GM21528 (cell line): ENCODE data around the gene ETNK2.
"Not testable (repeated sequence)": the region's sequence is repeated elsewhere in the genome, so short reads cannot be mapped to it uniquely, and the experiment has no call there.

Source experiments
- ATAC-seq: cut with Tn5 transposase; IDR thresholded peaks from one replicate; pipeline ENCODE4 v1.9.1; 2021; ENCODE audit warnings: mild to moderate bottlenecking, moderate library complexity; ENCODE audit not compliant: unreplicated experiment, low FRiP score

The ETNK2 gene

DNA sequence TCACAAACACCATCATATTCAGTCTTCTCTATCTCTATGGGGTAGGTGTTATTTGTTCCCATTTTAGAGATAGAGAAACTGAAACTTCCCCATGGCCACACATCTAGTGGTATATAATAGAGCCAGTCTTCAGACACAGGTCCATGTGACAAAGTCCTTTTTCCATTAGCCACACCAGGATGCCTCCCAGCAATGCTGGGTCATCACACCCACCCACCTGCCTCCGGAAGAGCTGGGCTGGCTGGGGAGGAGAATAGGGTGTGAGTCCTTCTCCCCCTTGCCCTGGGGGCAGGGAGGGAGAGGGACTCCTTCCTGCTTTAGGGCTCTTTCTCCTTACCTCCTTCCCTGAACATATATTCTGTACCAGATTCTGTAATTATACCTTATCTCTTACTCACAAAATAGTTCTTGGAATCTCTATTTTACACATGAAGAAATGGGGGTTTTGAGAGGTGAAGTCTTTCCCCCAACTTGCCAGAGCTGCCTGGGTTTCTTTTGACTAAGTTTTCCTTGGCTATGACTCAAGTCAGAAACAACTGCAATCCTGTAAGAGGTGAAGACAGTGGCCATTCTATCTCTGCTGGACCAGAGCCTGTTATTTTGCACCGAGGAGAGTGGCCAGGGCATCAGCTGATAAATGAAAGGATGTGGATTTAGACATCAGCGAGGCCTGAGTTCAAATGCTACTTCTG lies 49.0 kb downstream of the ETNK2 start:
- no peak for ATAC-seq

DNA sequence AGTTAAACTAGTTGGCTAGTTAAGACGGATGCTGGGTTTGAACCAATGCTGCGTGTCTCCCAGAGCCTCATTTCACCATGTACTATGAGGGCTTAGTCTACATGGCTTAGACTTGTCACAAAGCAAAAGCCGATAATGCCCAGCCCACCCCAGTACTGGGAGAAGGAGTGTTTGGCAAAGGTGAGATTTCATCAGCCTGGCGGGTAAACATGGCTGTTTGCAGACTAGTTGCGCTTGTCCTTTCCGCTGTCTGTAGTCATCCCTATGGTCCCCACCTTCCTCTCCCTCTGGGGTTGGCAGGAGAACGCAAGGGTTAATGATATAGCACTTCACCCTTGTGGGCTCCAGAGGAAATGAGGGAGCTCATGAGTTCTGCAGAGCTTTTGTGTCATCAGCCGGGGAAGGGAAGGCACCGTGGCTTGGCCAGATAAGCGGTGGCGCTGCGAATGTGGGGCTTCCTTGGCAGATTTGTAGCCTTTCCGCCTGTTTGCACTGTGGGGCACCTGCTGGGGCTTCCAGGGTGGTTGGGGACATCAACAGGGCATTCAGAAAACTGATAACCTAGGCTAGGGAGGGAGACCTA lies 49.7 kb downstream of the ETNK2 start:
- ATAC-seq, result no peak

DNA sequence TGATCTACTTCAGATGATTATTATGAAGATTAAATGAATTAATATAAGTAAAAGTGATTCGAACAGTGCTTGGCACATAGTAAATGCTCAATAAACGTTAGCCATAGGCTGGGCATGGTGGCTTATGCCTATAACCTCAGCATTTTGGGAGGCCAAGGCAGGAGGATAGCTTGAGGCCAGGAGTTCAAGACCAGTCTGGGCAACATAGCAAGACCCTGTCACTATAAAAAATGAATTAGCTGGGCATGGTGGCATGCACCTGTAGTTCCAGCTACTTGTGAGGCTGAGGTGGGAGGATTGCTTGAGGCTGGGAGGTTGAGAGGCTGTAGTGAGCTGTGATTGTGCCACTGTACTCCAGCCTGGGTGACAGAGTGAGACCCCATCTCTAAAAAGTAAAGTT lies 52.1 kb downstream of the ETNK2 start:
- ATAC-seq, result not testable (repeated sequence)

DNA sequence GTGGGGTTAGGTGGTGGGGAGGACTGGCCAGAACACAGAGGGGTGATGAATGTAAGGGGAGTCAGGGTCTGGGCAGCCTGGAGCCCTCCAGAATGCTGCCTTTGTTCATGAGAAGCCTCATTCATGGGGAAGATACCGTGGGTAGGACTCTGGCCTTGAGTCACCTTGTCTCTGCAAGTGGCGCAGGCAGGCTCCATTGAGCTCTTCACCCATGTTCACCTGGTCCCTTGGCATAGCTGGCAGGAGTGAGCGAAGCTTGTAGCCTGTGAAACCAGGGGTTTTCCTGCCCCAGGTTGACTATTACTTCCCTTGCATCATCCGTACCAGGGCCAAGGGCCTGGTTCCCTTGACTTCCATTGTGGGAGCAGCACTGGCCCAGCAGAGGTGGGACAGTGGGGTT lies 53.2 kb downstream of the ETNK2 start:
- ATAC-seq, result no peak

DNA sequence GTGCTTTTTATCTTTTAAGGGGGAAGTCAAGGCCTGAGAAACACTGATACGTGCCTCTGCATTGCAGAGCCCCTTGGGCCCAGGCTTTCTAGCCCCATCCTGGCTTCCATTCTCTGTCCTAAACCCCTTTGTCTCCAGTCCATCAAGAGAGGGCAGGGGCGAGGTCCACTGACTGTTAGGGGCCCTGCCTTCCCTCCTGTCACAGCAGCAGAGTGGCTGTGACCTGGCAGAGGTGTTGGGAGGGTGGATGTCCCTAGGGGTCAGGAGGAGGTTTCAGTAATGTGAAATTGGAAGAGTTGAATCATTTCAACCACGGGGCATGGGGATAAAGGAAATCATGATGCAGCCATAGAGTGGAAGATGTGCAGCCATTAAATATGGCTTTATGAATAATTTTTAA lies 54.9 kb downstream of the ETNK2 start:
- ATAC-seq, result no peak

DNA sequence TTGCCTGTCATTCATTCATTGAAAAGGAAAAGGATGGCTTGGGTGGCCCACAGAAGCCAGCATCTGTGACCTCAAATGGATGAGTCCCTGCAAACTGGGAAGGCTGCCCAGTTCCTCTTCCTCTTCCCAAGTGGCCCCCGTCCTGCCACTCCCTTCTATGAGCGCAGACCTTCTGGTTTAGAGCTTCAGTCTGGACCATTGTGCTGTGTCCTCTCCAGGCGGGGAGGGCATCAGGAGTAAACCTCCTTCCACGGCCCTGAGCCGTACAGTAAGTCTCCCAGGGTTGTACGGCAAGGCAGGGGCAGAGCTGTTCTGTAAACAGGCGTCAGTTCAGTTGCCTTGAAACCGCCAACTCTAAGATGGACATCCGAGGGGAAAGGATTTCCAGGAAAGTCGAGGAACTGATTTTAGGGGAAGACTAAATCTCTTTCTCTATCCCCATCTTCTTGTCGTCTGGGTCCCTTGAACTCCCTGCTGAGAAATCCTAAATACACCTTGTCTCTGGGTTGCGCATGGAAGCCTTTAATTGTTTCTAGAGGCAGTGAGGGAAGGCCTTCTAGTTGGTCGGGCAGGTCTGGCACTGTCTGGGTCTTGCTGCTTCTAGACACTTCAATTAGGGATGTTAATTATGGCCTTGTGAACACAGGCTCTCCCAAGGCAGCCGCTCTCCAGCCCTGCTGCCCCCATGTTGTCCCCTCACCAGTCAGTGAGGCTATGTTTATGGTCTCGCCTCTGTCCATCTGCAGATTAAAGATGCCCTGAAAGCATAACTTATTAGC lies 56.8 kb downstream of the ETNK2 start:
- ATAC-seq, result no peak

DNA sequence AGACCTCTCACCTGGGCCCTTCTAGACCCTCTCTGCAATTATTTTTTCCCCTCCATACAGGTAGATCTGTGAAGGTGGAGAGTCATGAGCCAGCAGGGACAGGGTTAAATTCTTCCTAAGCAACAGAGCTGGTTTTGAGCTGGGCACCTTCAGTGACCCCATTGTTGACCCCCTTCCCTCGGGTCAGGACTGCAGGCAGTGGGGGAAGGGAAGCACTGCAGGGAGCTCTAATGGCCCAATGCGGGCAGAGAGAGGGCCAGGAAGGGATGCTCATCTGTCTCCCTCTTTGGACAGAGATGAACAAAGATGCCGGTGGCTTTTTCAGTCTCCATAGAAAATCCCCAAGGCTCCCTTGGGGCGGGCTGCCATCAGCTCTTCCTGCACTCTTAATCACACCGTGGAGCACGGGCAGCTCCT lies 57.5 kb downstream of the ETNK2 start:
- ATAC-seq, result no peak

DNA sequence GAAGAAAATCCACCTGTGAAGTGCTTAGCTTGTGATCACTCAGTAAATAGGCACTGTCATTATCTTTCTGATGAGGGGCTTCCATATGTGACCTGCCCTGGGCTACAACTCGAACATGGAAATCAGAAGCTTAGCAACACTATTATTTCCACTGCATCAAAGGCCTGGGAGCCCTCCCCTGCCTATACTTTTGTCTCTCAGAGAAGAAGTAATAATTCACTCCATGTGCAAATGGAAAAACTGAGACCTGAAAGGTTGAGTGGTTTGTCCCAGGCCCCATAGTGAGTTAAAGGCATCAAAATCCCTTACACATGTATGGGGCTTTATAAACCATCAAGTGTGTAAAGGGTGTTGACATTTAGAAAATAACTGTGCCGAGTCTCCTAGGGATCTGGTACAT lies 58.1 kb downstream of the ETNK2 start:
- no peak for ATAC-seq

DNA sequence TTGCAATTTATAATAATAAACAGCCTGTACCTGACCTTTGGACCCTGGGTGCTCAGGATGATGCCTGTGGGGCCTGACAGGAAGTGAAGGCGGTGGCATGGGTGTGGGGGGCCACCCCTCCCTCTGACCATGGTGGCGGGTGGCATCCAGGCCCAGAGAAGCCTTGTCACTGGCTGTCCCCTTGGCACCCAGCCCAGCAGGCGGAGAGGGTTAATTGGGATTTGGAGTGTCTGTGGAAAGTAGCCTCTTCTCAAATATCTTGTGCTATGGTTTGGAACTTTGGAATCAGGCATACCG lies 58.5 kb downstream of the ETNK2 start:
- no peak for ATAC-seq

DNA sequence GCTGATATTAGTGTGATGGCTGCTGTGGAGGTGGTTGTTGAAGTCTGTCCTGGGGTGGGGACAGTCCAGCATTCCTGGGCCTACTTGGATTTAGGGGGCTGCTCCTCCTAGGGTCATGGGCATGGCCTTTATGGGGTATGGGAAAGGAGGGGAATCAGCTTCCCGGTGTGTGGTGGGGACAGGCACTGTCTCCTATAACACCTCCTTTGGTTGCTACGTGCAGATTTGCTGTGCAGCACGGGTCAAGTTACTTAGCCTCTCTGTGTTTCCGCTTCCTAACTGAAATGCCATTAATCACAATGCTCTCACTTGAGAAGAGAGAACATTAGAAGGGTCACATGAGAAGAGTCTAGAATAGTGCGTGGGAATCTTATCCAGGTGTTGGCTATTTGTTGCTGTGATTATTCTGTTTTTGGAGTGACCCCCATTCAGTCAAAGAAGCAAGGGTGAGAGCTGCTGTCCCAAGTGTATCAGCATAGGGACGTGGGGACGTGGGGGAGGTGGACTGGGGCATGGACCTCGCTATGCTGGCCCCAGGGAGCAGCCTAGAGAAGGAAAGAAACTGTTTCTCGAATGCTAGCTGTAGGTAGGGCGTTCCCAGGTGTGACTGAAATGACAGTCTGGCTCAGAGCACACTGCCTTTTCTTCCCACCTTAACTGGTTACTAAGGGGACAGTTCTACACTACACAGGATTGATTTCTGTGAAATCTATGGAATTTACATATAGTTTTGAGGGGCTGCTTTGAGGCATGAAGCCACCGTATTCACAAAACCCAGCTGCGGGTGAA lies 59.0 kb downstream of the ETNK2 start:
- no peak for ATAC-seq

DNA sequence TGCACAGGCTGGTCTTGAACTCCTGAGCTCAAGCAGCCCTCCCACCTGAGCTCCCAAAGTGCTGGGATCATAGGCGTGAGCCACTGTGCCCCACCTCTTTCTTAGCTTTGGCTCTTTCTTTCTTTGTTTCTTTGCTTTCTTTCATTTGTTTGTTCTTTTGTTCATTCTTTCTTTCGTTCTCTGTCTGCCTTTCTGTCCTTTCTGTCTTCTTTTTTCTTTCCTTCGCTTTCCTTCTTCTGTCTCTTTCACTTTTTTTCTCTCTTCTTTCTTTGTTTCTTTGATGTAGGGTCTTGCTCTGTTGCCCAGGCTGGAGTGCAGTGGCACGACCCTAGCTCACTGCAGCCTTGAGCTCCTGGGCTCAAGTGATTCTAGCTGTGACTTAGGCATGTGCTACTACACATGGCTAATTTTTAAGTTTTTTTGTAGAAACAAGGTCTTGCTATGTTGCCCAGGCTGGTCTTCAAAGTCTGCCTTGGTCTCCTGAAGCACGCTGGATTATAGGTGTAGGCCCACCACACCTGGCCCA lies 60.0 kb downstream of the ETNK2 start:
- ATAC-seq, result no peak

DNA sequence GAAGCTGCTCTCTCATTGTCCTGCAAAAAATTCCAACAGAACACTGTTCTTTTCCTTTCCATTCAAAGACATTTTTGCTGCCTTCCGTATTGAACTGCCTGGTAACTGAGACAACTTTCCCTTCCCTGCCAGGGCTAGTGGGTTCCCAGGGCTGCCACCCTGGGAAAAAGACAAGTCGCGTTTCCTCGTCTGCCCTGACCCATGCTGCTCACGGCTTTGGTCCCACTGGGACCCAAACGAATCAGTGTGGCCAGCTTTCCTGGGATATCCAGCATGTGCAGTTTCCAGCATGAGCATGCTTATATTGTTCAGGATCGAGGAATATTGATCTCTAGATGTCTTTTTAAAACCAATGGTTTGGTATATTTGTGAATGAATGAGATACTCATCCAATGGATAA lies 60.8 kb downstream of the ETNK2 start:
- no peak for ATAC-seq

DNA sequence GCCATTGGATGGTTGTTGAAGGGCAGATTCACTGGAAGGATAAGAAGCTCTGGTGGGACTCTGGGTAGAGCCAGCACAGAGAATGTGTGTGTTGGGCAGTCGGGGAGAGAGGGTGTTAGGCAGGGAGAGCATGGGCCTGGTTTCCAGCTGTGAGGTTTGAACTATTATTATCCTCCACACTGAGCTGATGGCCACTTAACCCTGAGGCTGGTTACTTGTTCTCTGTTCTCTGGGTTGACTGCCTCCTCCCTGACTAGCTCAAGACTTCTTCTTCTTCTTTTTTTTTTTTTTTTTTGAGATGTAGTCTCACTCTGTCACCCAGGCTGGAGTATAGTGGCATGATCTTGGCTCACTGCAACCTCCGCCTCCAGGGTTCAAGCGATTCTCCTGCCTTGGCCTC lies 61.7 kb downstream of the ETNK2 start:
- ATAC-seq, result not testable (repeated sequence)

DNA sequence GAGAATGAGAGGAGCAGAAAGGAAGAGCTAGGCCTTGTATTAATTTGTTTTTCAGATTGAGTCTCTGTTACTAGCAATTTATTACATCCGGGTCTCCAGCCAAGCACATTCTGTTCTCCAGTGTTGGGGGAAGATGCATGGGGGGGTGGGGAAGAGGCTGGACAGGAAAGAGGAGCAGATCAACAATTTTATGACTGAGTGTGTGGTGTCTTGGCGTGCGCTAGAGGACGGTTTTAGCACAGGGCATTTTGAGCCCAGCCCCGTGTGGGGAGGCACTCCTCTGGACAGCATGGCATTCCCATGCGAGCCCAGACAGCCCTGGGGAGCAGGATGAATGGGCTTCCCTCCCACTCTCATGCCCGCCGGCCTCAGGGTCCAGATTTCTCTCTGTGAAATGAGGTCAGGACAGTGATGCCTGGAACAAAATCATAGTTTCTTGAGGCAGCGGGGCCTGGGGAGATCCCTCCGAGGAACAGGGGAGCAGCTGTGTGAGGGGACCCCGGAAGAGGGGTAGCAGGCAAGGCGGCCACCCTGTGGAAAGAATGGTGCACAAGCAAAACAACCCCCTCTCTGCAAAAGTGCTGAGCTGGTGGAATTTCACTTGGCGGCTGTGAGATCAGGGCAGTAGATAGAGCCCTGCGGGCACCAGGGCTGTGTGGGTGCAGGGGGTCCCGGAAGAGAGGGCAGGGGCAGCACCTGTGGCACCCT lies 62.6 kb downstream of the ETNK2 start:
- no peak for ATAC-seq

DNA sequence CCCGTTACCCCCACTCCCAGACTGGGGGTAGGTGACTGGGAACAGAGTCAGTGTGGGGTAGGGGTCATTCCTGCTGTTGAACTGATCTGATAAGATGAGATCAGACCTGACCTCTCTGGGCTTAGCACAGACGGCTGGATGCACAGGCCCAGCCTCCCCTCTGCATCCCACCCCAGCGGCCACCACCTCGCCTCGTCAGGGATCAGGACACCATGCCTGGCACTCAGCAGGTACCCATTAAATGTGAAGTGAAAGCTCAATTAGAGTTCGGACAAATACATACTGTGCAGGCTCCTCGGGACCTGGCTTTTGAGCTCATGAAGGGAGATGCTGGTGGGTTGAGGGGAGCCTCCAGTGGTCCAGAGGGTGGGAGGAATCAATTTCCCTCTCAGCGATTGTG lies 63.2 kb downstream of the ETNK2 start:
- ATAC-seq, result no peak

DNA sequence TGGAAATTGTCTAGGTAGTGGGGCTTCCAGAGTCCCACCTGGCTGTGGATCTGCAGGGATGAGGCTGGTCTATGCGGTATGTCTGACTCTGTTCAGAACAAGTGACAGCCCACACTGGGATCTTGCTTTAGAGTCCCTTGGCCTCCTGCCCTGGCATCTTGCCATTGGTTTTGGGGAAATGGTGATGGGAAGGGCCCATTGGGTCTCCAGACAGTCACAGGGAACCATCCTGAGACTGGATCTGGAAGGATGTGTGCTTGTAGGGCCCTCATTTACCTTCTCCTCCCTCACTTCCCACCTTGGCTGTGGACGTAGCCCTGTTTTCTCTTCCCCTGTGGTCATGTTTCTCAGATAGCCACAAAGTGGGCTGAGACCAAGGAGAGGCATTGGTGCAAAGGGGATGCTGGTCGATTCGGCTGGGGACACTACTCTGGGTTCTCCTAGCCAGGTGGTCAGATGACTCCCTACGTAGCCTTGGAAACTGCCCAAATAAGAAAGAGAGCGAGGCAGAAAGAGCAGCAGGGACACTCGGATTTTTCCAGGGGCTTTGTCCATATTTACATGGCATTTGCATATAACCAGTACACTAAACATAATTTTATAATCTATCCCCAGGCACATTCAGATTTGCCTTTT lies 63.8 kb downstream of the ETNK2 start:
- no peak for ATAC-seq

DNA sequence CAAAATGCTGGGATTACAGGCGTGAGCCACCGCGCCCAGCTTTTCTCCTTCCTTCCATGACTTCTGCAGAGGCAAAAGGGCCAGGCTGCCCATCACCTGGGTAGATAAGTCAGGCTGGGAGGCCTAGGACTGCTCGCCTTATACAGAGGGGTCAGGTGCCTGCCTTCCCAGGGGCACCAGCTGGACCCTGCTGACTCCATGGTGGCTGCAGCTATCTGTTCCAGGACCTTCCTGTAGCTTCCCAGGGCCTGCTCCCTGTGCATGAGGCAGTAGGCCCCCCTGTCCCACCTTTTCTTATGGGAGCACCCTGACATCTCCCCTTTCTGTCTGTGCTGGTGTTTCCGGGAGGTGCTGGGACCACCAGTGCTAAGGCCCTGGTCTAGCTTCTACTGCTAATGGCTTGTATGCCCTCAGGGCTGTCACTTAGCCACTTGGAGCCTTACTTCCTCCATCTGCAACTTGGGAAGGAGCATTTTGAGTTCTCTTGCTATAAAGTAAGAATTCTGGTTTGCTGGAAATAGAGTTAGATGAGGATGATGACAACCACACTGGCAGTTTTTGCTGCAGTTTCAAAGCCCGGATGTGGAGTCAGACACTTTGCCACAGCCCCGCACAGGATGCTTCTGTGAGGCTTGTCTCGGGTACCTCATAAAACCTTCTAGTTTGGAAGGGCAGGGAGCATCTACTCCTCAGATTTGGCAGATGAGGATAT lies 64.5 kb downstream of the ETNK2 start:
- ATAC-seq, result no peak

DNA sequence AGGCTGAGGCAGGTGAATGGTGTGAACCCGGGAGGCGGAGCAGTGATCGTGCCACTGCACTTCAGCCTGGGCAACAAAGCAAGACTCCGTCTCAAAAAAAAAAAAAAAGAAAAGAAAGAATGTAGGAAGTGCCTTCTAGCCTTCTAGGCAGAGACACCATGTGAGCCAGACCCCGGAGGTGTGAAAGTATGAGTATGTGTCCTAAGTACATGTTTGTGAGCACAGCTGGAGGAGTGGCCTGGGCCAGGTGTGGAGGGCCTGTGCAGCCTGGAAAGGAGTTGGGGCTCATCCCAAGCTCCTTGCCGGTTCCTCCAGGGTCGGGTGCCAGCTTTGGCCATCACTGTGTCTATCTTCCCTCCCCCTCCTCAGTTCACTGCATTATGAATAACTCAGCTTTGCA lies 66.0 kb downstream of the ETNK2 start:
- ATAC-seq, result no peak

DNA sequence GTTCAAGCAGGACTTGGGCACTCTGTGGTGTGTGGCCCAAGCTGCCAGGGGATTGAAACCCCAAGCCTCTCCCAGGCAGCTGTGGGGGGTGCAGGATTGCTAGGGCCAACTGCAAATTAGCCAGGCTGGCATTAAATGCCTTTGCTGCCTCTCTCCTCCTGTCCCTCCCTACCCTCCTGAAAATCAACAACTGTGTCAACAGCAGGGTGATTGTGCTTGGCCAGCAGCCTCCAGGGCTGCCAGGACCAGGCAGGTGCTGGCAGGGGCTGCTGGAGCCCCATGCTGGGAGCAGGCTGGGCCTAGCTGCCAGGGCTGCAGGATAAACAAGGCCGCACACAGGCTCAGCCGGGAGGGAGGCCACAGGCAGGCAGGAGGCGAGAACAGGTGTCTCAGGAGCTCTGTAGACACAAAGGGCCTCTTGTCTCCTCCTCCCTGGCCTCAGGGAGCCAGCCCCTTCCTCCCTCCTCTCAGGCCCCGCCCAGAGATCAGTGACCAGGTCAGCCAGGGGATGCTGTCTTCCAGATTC lies 67.5 kb downstream of the ETNK2 start:
- no peak for ATAC-seq
